KMS-11 (cell line): ENCODE results near the gene PLXDC2.

Experiments
- H2AFZ ChIP-seq: fragments of 200-600 bp; sonication (generic); 2 replicates; pipeline ENCODE4 v1.6.1; 2016; ENCODE audit warnings: antibody characterized with exemption, mixed run types, low read depth
- H3K27ac ChIP-seq: fragments of 200-600 bp; sonication (generic); 2 replicates; pipeline ENCODE4 v1.6.1; 2016; ENCODE audit warnings: mild to moderate bottlenecking, mixed run types
- H3K27me3 ChIP-seq: fragments of 200-600 bp; sonication (generic); 2 replicates; pipeline ENCODE4 v1.6.1; 2017; ENCODE audit warnings: mild to moderate bottlenecking, low read depth, mixed run types, moderate library complexity; ENCODE audit not compliant: insufficient read depth
- H3K36me3 ChIP-seq: fragments of 200-600 bp; sonication (generic); 2 replicates; pipeline ENCODE4 v1.6.1; 2017; ENCODE audit warnings: mild to moderate bottlenecking, mixed run types; ENCODE audit not compliant: insufficient read depth
- H3K4me1 ChIP-seq: fragments of 200-600 bp; sonication (generic); 2 replicates; pipeline ENCODE4 v1.6.1; 2016; ENCODE audit warnings: mild to moderate bottlenecking, low read depth, mixed run types; ENCODE audit not compliant: poor library complexity, severe bottlenecking
- H3K4me2 ChIP-seq: fragments of 200-600 bp; sonication (generic); 2 replicates; pipeline ENCODE4 v1.7.0; 2016; ENCODE audit warnings: mild to moderate bottlenecking, mixed run types
- H3K4me3 ChIP-seq: fragments of 200-600 bp; sonication (generic); IDR thresholded peaks from 2 replicates; pipeline ENCODE4 v1.6.1; 2017; ENCODE audit warnings: low read depth, low read length, mixed read lengths; ENCODE audit not compliant: insufficient read depth
- H3K79me2 ChIP-seq: fragments of 200-600 bp; sonication (generic); 2 replicates; pipeline ENCODE4 v1.6.1; 2016; ENCODE audit warnings: low read depth, mixed run types; ENCODE audit not compliant: insufficient read depth
- H3K9ac ChIP-seq: fragments of 200-600 bp; sonication (generic); 2 replicates; pipeline ENCODE4 v1.6.1; 2016; ENCODE audit warnings: mild to moderate bottlenecking, mixed run types
- H4K20me1 ChIP-seq: fragments of 200-600 bp; sonication (generic); 2 replicates; pipeline ENCODE4 v1.6.1; 2016; ENCODE audit warnings: mild to moderate bottlenecking, mixed run types; ENCODE audit not compliant: insufficient read depth
- CTCF ChIP-seq: fragments of 200-600 bp; sonication (generic); conservative IDR thresholded peaks from 2 replicates; pipeline ENCODE4 v1.6.1; 2017; ENCODE audit warnings: low read depth, mild to moderate bottlenecking, antibody characterized with exemption, low read length, moderate library complexity, mixed read lengths

The PLXDC2 gene

GRCh38 chr10:20313665-20314064, 497.4 kb downstream of the PLXDC2 start:
- Histone ChIP-seq H2AFZ (no peak overlapping the region), H3K27me3 (no peaks in the 10 kb centered on the region), H3K9ac (no peak overlapping the region), H3K4me2 (no peak overlapping the region), H3K36me3 (no peaks in the 10 kb centered on the region), H3K4me1 (no peaks in the 10 kb centered on the region), H3K27ac (no peak overlapping the region), H3K79me2 (no peaks in the 10 kb centered on the region), H3K4me3 (no peak overlapping the region), H4K20me1 (no peaks in the 10 kb centered on the region)
- no peak for TF ChIP-seq CTCF

GRCh38 chr10:20314431-20314830, 498.2 kb downstream of the PLXDC2 start:
- H3K4me3 ChIP-seq, result no peak overlapping the region
- H4K20me1 ChIP-seq, result no peaks in the 10 kb centered on the region
- no peaks in the 10 kb centered on the region for H3K79me2 ChIP-seq
- H3K4me2 ChIP-seq, result no peak overlapping the region
- H3K4me1 ChIP-seq, result no peaks in the 10 kb centered on the region
- H3K27ac ChIP-seq, result no peak overlapping the region
- no peak for TF ChIP-seq CTCF
- no peaks in the 10 kb centered on the region for H3K36me3 ChIP-seq
- H3K9ac ChIP-seq, result no peak overlapping the region
- no peak overlapping the region for H2AFZ ChIP-seq
- no peaks in the 10 kb centered on the region for H3K27me3 ChIP-seq

- Histone ChIP-seq H3K4me1 (no peaks in the 10 kb centered on the region), H3K9ac (no peak overlapping the region), H4K20me1 (no peaks in the 10 kb centered on the region), H3K4me2 (no peak overlapping the region), H3K36me3 (no peaks in the 10 kb centered on the region), H3K4me3 (no peak overlapping the region), H3K27me3 (no peaks in the 10 kb centered on the region), H3K79me2 (no peaks in the 10 kb centered on the region), H3K27ac (no peak overlapping the region), H2AFZ (no peak overlapping the region)
- TF ChIP-seq CTCF, result no peak
These were observed 511.7 kb downstream of the PLXDC2 start for GRCh38 chr10:20327954-20328353.

GRCh38 chr10:20330246-20330645, 514.0 kb downstream of the PLXDC2 start:
- Histone ChIP-seq H3K36me3 (no peaks in the 10 kb centered on the region), H2AFZ (no peak overlapping the region), H3K27ac (no peak overlapping the region), H3K9ac (no peak overlapping the region), H4K20me1 (no peaks in the 10 kb centered on the region), H3K4me2 (no peak overlapping the region), H3K4me3 (no peak overlapping the region), H3K4me1 (no peaks in the 10 kb centered on the region), H3K79me2 (no peaks in the 10 kb centered on the region), H3K27me3 (no peaks in the 10 kb centered on the region)
- TF ChIP-seq CTCF, result no peak

GRCh38 chr10:20334559-20334958, 518.3 kb downstream of the PLXDC2 start:
- H3K4me3 ChIP-seq, result no peak overlapping the region
- H4K20me1 ChIP-seq, result no peaks in the 10 kb centered on the region
- no peak for TF ChIP-seq CTCF
- H2AFZ ChIP-seq, result no peak overlapping the region
- H3K4me1 ChIP-seq, result no peaks in the 10 kb centered on the region
- no peaks in the 10 kb centered on the region for H3K79me2 ChIP-seq
- H3K27me3 ChIP-seq, result no peaks in the 10 kb centered on the region
- H3K36me3 ChIP-seq, result no peaks in the 10 kb centered on the region
- H3K9ac ChIP-seq, result no peak overlapping the region
- no peak overlapping the region for H3K27ac ChIP-seq
- H3K4me2 ChIP-seq, result no peak overlapping the region
